ENCODE measurements around the gene SLC37A4. TPM values are rescaled to one million over a fixed set of nuclear protein-coding genes. Genes with fewer than 3 reads are reported as not detected.
A peak's percentile ranks its signal among the peaks of the same experiment; 100 is the strongest.
"Not testable (repeated sequence)": the region's sequence is repeated elsewhere in the genome, so short reads cannot be mapped to it uniquely, and the experiment has no call there.

The SLC37A4 gene
- total RNA-seq, 1 donor from 2014 or later: 28.8 TPM

- peak; percentile 80 for DNase-seq
- intact Hi-C loops (cut with micrococcal nuclease): loop anchor here (5.0 kb wide), 2 partner anchors 60 to 70 kb away; partner anchors contain the start of genes BCL9L and HYOU1
- Mint-ChIP-seq H3K4me1 (peaks cover 24% of the 10 kb centered on the region), H3K27me3 (no peaks in the 10 kb centered on the region), H3K27ac (peak overlapping the region; percentile 94), H3K9me3 (no peaks in the 10 kb centered on the region), H3K4me3 (peak overlapping the region; percentile 90), H3K36me3 (ENCODE audit: low read depth) (peaks cover 37% of the 10 kb centered on the region)
Observed at GRCh38 chr11:118996926-118997626, 33.6 kb downstream of the SLC37A4 start.

DNA sequence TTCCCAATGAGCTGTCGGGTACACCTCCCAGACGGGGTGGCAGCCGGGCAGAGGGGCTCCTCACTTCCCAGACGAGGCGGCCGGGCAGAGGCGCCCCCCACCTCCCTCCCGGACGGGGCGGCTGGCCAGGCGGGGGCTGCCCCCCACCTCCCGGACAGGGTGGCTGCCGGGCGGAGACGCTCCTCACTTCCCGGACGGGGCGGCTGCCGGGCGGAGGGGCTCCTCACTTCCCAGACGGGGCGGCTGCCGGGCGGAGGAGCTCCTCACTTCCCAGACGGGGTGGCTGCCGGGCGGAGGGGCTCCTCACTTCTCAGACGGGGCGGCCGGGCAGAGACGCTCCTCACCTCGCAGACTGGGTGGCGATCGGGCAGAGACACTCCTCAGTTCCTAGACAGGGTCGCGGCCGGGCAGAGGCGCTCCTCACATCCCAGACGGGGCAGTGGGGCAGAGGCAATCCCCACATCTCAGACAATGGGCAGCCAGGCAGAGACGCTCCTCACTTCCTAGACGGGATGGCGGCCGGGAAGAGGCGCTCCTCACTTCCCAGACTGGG is 39.1 kb downstream of the SLC37A4 start:
- H3K27ac Mint-ChIP-seq; DNase-seq; H3K4me1 Mint-ChIP-seq; H3K9me3 Mint-ChIP-seq; H3K36me3 Mint-ChIP-seq (ENCODE audit: low read depth); H3K27me3 Mint-ChIP-seq; H3K4me3 Mint-ChIP-seq; intact Hi-C loops (cut with micrococcal nuclease): not testable (repeated sequence)

GRCh38 chr11:118988280-118988679 is 42.4 kb downstream of the SLC37A4 start:
- no peak overlapping the region for H3K27ac Mint-ChIP-seq
- H3K36me3 Mint-ChIP-seq (ENCODE audit: low read depth): peaks cover 2% of the 10 kb centered on the region
- intact Hi-C loops (cut with micrococcal nuclease): no loop called here
- H3K27me3 Mint-ChIP-seq: no peaks in the 10 kb centered on the region
- no peak for DNase-seq
- no peaks in the 10 kb centered on the region for H3K4me1 Mint-ChIP-seq
- H3K9me3 Mint-ChIP-seq: no peaks in the 10 kb centered on the region
- no peak overlapping the region for H3K4me3 Mint-ChIP-seq

DNA sequence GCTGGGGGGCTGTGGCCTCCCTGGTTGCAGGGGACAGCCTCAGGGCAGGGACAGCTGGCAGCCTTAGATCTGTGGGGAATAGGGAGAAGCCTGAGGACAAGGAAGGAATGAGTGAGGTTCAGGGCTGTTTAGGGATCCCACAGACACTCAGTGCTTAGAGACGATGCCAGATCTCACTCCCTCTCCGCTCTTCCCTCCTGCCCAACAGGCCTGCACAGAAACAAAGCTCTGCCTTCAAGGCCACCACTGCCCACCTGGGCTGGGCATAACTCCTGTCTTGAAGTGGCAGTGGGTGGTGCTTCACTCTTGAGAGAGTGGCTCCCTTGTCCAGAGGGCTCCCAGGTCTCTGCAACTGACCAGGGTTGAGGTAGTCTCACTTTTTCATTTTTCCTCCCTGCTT is 45.9 kb downstream of the SLC37A4 start:
- no peak overlapping the region for H3K4me3 Mint-ChIP-seq
- H3K27me3 Mint-ChIP-seq: no peaks in the 10 kb centered on the region
- DNase-seq: no peak
- intact Hi-C loops (cut with micrococcal nuclease): no loop called here
- H3K4me1 Mint-ChIP-seq: no peaks in the 10 kb centered on the region
- H3K36me3 Mint-ChIP-seq (ENCODE audit: low read depth): no peaks in the 10 kb centered on the region
- H3K9me3 Mint-ChIP-seq: no peaks in the 10 kb centered on the region
- H3K27ac Mint-ChIP-seq: no peak overlapping the region

DNA sequence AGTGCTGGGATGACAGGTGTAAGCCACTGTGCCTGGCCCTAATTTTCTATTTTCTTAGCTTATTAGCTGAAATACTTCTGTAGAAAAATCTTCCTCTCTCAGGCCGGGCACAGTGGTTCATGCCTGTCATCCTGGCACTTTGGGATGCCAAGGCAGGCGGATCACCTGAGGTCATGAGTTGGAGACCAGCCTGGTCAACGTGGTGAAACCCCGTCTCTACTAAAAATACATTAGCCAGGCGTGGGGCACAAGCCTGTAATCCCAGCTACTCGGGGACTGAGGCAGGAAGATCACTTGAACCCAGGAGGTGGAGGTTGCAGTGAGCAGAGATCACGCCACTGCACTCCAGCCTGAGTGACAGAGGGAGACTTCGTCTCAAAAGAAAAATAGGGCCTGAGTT is 46.3 kb downstream of the SLC37A4 start:
- H3K36me3 Mint-ChIP-seq (ENCODE audit: low read depth); DNase-seq; H3K4me1 Mint-ChIP-seq; H3K27ac Mint-ChIP-seq; H3K9me3 Mint-ChIP-seq; H3K4me3 Mint-ChIP-seq; H3K27me3 Mint-ChIP-seq; intact Hi-C loops (cut with micrococcal nuclease): not testable (repeated sequence)

DNA sequence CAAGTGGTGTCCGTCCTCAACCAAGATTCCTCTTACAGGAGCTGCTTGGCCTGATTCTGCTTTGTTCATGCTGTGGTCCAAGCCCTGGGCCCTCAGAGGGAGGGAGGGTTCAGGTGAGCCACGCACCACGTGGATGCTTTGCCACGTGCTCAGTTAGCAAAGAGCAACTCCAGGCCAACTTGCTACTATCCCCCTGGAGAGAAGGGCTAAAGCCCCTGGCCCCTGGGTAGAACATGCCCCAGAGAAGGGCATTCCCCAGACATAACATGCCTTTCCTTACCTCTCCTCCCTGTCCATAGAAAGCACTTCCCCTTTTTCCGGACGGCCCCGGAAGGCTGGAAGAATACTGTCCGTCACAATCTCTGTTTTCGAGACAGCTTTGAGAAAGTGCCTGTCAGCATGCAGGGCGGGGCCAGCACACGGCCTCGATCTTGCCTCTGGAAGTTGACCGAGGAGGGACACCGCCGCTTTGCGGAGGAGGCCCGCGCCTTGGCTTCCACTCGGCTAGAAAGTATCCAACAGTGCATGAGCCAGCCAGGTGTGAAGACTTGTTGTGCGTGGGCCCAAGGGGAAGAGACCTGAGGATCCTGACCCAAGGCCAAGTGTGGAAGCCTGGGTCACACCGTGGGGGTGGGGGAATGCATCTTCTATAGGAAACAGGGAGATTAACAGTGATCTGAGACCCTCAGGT is 50.3 kb downstream of the SLC37A4 start:
- Mint-ChIP-seq H3K4me3 (no peak overlapping the region), H3K27me3 (peaks cover 4% of the 10 kb centered on the region), H3K9me3 (no peaks in the 10 kb centered on the region), H3K36me3 (ENCODE audit: low read depth) (no peaks in the 10 kb centered on the region), H3K4me1 (no peaks in the 10 kb centered on the region), H3K27ac (no peak overlapping the region)
- no peak for DNase-seq
- intact Hi-C loops (cut with micrococcal nuclease): no loop called here

DNA sequence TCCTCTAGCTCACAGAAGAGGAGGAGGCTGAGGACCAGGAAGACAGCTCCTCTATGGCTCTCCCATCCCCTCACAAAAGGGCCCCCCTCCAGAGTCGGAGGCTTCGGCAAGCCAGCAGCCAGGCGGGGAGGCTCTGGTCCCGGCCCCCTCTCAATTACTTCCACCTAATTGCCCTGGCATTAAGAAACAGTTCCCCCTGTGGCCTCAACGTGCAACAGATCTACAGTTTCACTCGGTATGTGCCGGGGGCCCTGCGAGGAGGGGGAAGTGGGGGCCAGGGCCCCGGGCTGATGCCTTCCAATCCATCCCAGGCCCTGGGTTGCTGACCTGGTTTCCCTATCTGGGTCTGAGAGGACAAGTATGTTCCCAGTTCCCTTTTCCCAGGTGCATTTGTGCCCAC is 51.2 kb downstream of the SLC37A4 start:
- no peak overlapping the region for H3K4me3 Mint-ChIP-seq
- no peaks in the 10 kb centered on the region for H3K36me3 Mint-ChIP-seq (ENCODE audit: low read depth)
- H3K4me1 Mint-ChIP-seq: no peaks in the 10 kb centered on the region
- H3K27ac Mint-ChIP-seq: no peak overlapping the region
- intact Hi-C loops (cut with micrococcal nuclease): no loop called here
- no peaks in the 10 kb centered on the region for H3K9me3 Mint-ChIP-seq
- DNase-seq: no peak
- H3K27me3 Mint-ChIP-seq: peaks cover 9% of the 10 kb centered on the region

DNA sequence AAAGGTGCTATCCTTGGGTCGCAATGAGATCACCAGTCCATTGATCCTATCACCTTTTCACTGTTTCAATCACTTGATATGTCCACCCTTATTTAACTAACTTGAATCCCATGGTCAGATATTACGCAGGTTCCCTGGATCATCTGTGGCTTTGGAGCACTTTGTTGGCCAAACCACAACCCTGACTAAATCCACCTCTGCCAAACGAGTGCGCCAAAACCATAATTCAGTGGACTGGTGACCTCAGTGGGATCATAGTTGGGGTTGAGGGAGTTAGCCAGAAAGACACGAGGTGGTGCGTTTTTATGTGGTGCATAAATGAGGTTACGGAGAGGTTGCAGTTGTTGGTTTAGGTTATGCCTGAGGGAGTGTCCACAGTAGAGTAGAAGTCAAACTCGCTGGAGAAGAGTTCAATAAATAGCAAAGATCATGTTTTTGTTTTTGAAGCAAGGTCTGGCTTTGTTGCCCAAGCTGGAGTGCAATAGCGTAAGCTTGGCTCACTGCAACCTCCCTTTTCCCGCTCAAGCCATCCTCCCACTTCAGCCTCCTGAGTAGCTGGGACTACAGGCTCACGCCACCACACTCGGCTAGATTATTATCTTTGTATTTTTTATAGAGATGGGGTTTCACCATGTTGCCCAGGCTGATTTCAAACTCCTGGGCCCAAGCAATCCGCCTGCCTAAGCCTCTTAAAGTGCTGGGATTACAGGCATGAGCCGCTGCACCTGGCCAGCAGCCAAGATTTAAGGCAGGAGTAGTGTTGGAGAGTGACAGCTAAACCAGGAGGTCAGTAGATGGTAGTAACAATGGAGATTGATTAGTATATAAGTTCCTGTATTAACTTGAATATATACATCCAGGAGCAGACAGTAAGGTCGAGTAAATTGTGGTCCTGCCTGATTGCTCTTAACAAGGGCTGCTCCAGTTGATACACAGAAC is 54.6 kb downstream of the SLC37A4 start:
- no peak for DNase-seq
- intact Hi-C loops (cut with micrococcal nuclease): no loop called here
- Mint-ChIP-seq H3K36me3 (ENCODE audit: low read depth) (no peaks in the 10 kb centered on the region), H3K27me3 (peaks cover 17% of the 10 kb centered on the region), H3K4me3 (no peak overlapping the region), H3K4me1 (no peaks in the 10 kb centered on the region), H3K9me3 (peaks cover 4% of the 10 kb centered on the region), H3K27ac (no peak overlapping the region)

Other genes starting within 250 kb of the SLC37A4 start
- gene DDX6, start 239.7 kb downstream of the SLC37A4 start, total RNA-seq: 117 TPM in 2 replicates
- 6.1 and 6.4 TPM in 2 replicates for gene CXCR5, start 147.0 kb downstream of the SLC37A4 start, total RNA-seq
- gene BCL9L, start 105.0 kb downstream of the SLC37A4 start, total RNA-seq: 25.1 and 28.5 TPM in 2 replicates
- not detected in 2 replicates for gene UPK2, start 74.6 kb downstream of the SLC37A4 start, total RNA-seq
- gene FOXR1, start 59.1 kb downstream of the SLC37A4 start, total RNA-seq: not detected in 2 replicates
- 46.3 and 47.1 TPM in 2 replicates for gene CENATAC, start 32.7 kb downstream of the SLC37A4 start, total RNA-seq
- 1,641 and 1,650 TPM in 2 replicates for gene RPS25, start 12.5 kb downstream of the SLC37A4 start, total RNA-seq
- gene TRAPPC4, start 12.1 kb downstream of the SLC37A4 start, total RNA-seq: 141 and 151 TPM in 2 replicates
- gene HYOU1, start 26.3 kb upstream of the SLC37A4 start, total RNA-seq: 193 and 203 TPM in 2 replicates
- gene VPS11, start 36.9 kb upstream of the SLC37A4 start, total RNA-seq: 20.2 and 20.9 TPM in 2 replicates
- gene HMBS, start 54.0 kb upstream of the SLC37A4 start, total RNA-seq: 60.9 and 62.8 TPM in 2 replicates
- gene DPAGT1, start 71.0 kb upstream of the SLC37A4 start, total RNA-seq: 76.1 and 79.4 TPM in 2 replicates
- 31.5 and 33.5 TPM in 2 replicates for gene C2CD2L, start 76.5 kb upstream of the SLC37A4 start, total RNA-seq
- 34.9 and 41.4 TPM in 2 replicates for gene HINFP, start 90.7 kb upstream of the SLC37A4 start, total RNA-seq
- 0.07 TPM in 1 of 2 replicates, not detected in the other for gene ABCG4, start 118.2 kb upstream of the SLC37A4 start, total RNA-seq
- gene NLRX1, start 137.8 kb upstream of the SLC37A4 start, total RNA-seq: 23.3 and 25.0 TPM in 2 replicates
- 0.54 and 0.58 TPM in 2 replicates for gene NHERF4, start 154.6 kb upstream of the SLC37A4 start, total RNA-seq
- gene CBL, start 175.5 kb upstream of the SLC37A4 start, total RNA-seq: 36.4 and 36.5 TPM in 2 replicates